Neural cell (in vitro differentiated cells): ENCODE data around the gene LETM1. TPM values are rescaled to one million over a fixed set of nuclear protein-coding genes. Genes with fewer than 3 reads are reported as not detected.

Experiments used
- H2AFZ ChIP-seq: fragments of 200-600, 300-800 bp; sonication (generic), shearing (Covaris generic); 2 replicates; pipeline ENCODE4 v1.6.0; 2014; ENCODE audit warnings: low read depth, mild to moderate bottlenecking, antibody characterized with exemption, low read length, moderate library complexity
- H3F3A ChIP-seq: fragments of 200-600 bp; shearing (Covaris generic); 2 replicates; pipeline ENCODE4 v1.6.1; 2016; ENCODE audit warnings: mild to moderate bottlenecking, moderate library complexity, mixed read lengths, antibody characterized with exemption, low read length; ENCODE audit not compliant: insufficient read depth, poor library complexity, severe bottlenecking
- H3K27ac ChIP-seq: fragments of 200-600, 300-800 bp; sonication (generic), shearing (Covaris generic); 2 replicates; pipeline ENCODE4 v1.5.1; 2014; ENCODE audit warnings: mild to moderate bottlenecking, low read length, moderate library complexity
- H3K27me3 ChIP-seq: fragments of 300-800, 200-600 bp; sonication (generic), shearing (Covaris generic); 2 replicates; pipeline ENCODE4 v1.6.0; 2014; ENCODE audit warnings: mild to moderate bottlenecking, low read depth, low read length, moderate library complexity; ENCODE audit not compliant: insufficient read depth
- H3K36me3 ChIP-seq: fragments of 300-800, 200-600 bp; sonication (generic), shearing (Covaris generic); 2 replicates; pipeline ENCODE4 v1.5.1; 2014; ENCODE audit warnings: mild to moderate bottlenecking, antibody characterized with exemption, low read length, moderate library complexity; ENCODE audit not compliant: insufficient read depth
- H3K4me2 ChIP-seq: fragments of 300-800, 200-600 bp; sonication (generic), shearing (Covaris generic); 2 replicates; pipeline ENCODE4 v1.6.0; 2014; ENCODE audit warnings: mild to moderate bottlenecking, low read length
- H3K4me3 ChIP-seq: fragments of 300-800, 200-600 bp; sonication (generic), shearing (Covaris generic); 2 replicates; pipeline ENCODE4 v1.5.1; 2014; ENCODE audit warnings: mild to moderate bottlenecking, low read length, moderate library complexity
- H3K79me2 ChIP-seq: fragments of 200-600 bp; shearing (Covaris generic); replicated peaks from 2 replicates; pipeline ENCODE4 v1.6.0; 2014; ENCODE audit warnings: mild to moderate bottlenecking, low read length, moderate library complexity; ENCODE audit not compliant: insufficient read depth
- H3K9ac ChIP-seq: fragments of 300-800, 200-600 bp; sonication (generic), shearing (Covaris generic); 2 replicates; pipeline ENCODE4 v1.6.1; 2016; ENCODE audit warnings: mild to moderate bottlenecking, low read length, mixed read lengths
- H3K9me2 ChIP-seq: fragments of 200-600 bp; shearing (Covaris generic); 2 replicates; pipeline ENCODE4 v1.6.1; 2016; ENCODE audit warnings: mild to moderate bottlenecking, low read length, mixed read lengths; ENCODE audit not compliant: insufficient read depth
- H3K9me3 ChIP-seq: fragments of 200-600, 300-800 bp; sonication (generic), shearing (Covaris generic); 2 replicates; pipeline ENCODE4 v1.6.1; 2016; ENCODE audit warnings: mild to moderate bottlenecking, mixed run types, low read length, moderate library complexity, mixed read lengths
- H4K20me1 ChIP-seq: fragments of 200-600 bp; shearing (Covaris generic); 2 replicates; pipeline ENCODE4 v1.6.1; 2016; ENCODE audit warnings: mild to moderate bottlenecking, mixed run types; ENCODE audit not compliant: insufficient read depth
- EP300 ChIP-seq: fragments of 450-650 bp; conservative IDR thresholded peaks from 2 replicates; pipeline ENCODE4 v1.6.1; 2014; ENCODE audit warnings: antibody characterized with exemption, mild to moderate bottlenecking, moderate library complexity; ENCODE audit not compliant: poor library complexity, severe bottlenecking
- EZH2 ChIP-seq: fragments of 200-600, 300-800 bp; shearing (Covaris generic), sonication (generic); IDR thresholded peaks from 2 replicates; pipeline ENCODE4 v1.6.1; 2014; ENCODE audit warnings: antibody characterized with exemption, low read length, borderline replicate concordance, mild to moderate bottlenecking; ENCODE audit not compliant: insufficient read depth, poor library complexity, severe bottlenecking
- MXI1 ChIP-seq: fragments of 450-650 bp; conservative IDR thresholded peaks from 2 replicates; pipeline ENCODE4 v1.6.1; 2014; ENCODE audit warnings: antibody characterized with exemption, mild to moderate bottlenecking; ENCODE audit not compliant: poor library complexity, severe bottlenecking
- POLR2AphosphoS5 ChIP-seq: IDR thresholded peaks from 2 replicates; pipeline ENCODE4 v1.6.1; 2012
- RAD21 ChIP-seq: fragments of 450-650 bp; conservative IDR thresholded peaks from 2 replicates; pipeline ENCODE4 v1.6.1; 2014; ENCODE audit warnings: antibody characterized with exemption, mild to moderate bottlenecking, moderate library complexity
- SMC3 ChIP-seq: fragments of 450-650 bp; conservative IDR thresholded peaks from 2 replicates; pipeline ENCODE4 v1.6.1; 2014; ENCODE audit warnings: antibody characterized with exemption, mild to moderate bottlenecking, moderate library complexity; ENCODE audit not compliant: poor library complexity
- TAF1 ChIP-seq: IDR thresholded peaks from 2 replicates; pipeline ENCODE4 v1.6.1; 2012; ENCODE audit warnings: low read depth
- polyA plus RNA-seq: library from polyadenylated mRNA; depleted of rRNA; stranded (reverse); fragments of >200 nt; gene quantifications from 2 replicates; pipeline ENCODE4 v1.2.3, GENCODE V29; 2014
- TF ChIP-seq, protein P1 (sequence below): fragments of 450-650 bp; IDR thresholded peaks from 2 replicates; pipeline ENCODE4 v1.5.1; 2014; ENCODE audit warnings: antibody characterized with exemption, mild to moderate bottlenecking, moderate library complexity; ENCODE audit not compliant: poor library complexity, severe bottlenecking
- TF ChIP-seq, protein P2 (sequence below): IDR thresholded peaks from 2 replicates; pipeline ENCODE4 v1.6.1; 2012; ENCODE audit warnings: borderline replicate concordance

The LETM1 gene
- polyA plus RNA-seq, 1 donor from 2014 or later: 38.9 TPM

DNA sequence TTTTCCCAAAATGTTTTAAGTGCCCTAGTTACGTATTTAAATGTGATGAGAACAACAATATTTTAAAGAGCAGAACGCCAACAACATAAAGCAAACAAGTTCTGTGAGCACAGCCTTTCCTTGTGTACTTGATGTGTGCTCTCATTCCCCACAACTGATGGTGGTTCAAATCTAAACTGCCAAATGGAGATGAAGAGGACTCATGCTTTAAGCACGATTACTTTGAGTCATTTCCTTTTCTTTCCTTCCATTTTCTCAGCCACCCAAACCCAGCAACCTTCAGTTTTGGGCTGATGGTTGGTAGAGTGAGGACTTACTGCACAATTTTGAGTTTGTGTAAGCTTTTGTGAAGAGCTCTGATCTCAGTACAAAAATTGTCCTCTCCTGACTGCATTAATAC lies 16.9 kb upstream of the LETM1 start:
- Histone ChIP-seq H3K9me3 (no peaks in the 10 kb centered on the region), H3K9ac (peak overlapping the region; percentile 94), H3K27me3 (no peaks in the 10 kb centered on the region), H2AFZ (no peak overlapping the region), H3K36me3 (no peaks in the 10 kb centered on the region), H3K79me2 (peaks cover 56% of the 10 kb centered on the region), H3F3A (peaks cover 8% of the 10 kb centered on the region), H4K20me1 (peaks cover 6% of the 10 kb centered on the region), H3K4me3 (peak overlapping the region; percentile 91), H3K4me2 (peak overlapping the region; percentile 91), H3K27ac (peak overlapping the region; percentile 87), H3K9me2 (no peaks in the 10 kb centered on the region)
- no peak for TF ChIP-seq POLR2AphosphoS5
- TF ChIP-seq, protein P1, sequence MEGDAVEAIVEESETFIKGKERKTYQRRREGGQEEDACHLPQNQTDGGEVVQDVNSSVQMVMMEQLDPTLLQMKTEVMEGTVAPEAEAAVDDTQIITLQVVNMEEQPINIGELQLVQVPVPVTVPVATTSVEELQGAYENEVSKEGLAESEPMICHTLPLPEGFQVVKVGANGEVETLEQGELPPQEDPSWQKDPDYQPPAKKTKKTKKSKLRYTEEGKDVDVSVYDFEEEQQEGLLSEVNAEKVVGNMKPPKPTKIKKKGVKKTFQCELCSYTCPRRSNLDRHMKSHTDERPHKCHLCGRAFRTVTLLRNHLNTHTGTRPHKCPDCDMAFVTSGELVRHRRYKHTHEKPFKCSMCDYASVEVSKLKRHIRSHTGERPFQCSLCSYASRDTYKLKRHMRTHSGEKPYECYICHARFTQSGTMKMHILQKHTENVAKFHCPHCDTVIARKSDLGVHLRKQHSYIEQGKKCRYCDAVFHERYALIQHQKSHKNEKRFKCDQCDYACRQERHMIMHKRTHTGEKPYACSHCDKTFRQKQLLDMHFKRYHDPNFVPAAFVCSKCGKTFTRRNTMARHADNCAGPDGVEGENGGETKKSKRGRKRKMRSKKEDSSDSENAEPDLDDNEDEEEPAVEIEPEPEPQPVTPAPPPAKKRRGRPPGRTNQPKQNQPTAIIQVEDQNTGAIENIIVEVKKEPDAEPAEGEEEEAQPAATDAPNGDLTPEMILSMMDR: no peak
- TF ChIP-seq MXI1: no peak
- no peak for TF ChIP-seq RAD21
- TF ChIP-seq TAF1: no peak
- TF ChIP-seq SMC3: no peak
- TF ChIP-seq, protein P2, sequence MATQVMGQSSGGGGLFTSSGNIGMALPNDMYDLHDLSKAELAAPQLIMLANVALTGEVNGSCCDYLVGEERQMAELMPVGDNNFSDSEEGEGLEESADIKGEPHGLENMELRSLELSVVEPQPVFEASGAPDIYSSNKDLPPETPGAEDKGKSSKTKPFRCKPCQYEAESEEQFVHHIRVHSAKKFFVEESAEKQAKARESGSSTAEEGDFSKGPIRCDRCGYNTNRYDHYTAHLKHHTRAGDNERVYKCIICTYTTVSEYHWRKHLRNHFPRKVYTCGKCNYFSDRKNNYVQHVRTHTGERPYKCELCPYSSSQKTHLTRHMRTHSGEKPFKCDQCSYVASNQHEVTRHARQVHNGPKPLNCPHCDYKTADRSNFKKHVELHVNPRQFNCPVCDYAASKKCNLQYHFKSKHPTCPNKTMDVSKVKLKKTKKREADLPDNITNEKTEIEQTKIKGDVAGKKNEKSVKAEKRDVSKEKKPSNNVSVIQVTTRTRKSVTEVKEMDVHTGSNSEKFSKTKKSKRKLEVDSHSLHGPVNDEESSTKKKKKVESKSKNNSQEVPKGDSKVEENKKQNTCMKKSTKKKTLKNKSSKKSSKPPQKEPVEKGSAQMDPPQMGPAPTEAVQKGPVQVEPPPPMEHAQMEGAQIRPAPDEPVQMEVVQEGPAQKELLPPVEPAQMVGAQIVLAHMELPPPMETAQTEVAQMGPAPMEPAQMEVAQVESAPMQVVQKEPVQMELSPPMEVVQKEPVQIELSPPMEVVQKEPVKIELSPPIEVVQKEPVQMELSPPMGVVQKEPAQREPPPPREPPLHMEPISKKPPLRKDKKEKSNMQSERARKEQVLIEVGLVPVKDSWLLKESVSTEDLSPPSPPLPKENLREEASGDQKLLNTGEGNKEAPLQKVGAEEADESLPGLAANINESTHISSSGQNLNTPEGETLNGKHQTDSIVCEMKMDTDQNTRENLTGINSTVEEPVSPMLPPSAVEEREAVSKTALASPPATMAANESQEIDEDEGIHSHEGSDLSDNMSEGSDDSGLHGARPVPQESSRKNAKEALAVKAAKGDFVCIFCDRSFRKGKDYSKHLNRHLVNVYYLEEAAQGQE: no peak
- no peak for TF ChIP-seq EP300
- no peak for TF ChIP-seq EZH2

DNA sequence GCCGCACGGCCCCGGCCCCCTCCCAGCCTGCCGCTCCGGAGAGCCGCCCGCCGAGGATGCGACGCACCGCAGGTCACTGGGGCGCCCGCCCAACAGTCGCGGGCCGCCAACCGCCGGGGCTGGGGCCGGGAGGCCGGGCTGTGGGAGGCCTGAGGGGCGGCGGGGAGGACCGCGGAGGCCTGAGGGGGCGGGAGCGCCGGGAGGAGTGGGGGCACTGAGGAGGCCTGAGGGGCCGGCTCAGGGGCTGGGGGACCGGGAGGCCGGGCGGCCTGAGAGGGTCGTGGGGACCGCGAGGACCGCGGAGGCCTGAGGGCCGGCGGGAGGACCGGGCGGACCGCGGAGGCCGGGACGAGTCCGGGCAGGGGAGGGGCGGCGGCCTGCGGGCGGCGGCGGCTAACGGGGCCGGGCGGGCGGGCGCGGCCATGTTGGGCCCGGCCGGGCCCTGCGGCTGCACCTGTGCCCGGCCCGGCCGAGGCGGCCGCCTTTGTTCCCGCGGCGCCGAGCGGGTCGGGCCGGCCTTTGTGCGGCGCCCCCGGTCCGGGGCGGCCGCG lies 15.6 kb upstream of the LETM1 start:
- Histone ChIP-seq H3K4me3 (peak overlapping the region; percentile 91), H3K36me3 (no peaks in the 10 kb centered on the region), H2AFZ (no peak overlapping the region), H3K9me2 (no peaks in the 10 kb centered on the region), H3F3A (peaks cover 8% of the 10 kb centered on the region), H4K20me1 (peaks cover 6% of the 10 kb centered on the region), H3K4me2 (no peak overlapping the region), H3K27me3 (no peaks in the 10 kb centered on the region), H3K9ac (peak overlapping the region; percentile 94), H3K9me3 (no peaks in the 10 kb centered on the region), H3K27ac (peak overlapping the region; percentile 87), H3K79me2 (peaks cover 43% of the 10 kb centered on the region)
- TF ChIP-seq EP300: no peak
- TF ChIP-seq EZH2: no peak
- TF ChIP-seq, protein P1: no peak
- no peak for TF ChIP-seq MXI1
- TF ChIP-seq, protein P2: no peak
- TF ChIP-seq TAF1: no peak
- TF ChIP-seq RAD21: no peak
- TF ChIP-seq POLR2AphosphoS5: no peak
- TF ChIP-seq SMC3: no peak
